H9 (cell line): ENCODE data around the gene GLT6D1. TPM values are rescaled to one million over a fixed set of nuclear protein-coding genes. Genes with fewer than 3 reads are reported as not detected.

Source experiments
- DNase-seq: peaks from one replicate; pipeline ENCODE4 v3.0.0-alpha.2; 2017
- H2AFZ ChIP-seq: one replicate; pipeline ENCODE4 v1.6.1; 2013; ENCODE audit warnings: mild to moderate bottlenecking, low read length, control low read depth, moderate library complexity
- H2AK5ac ChIP-seq: 2 replicates; pipeline ENCODE4 v1.6.1; 2013; ENCODE audit warnings: low read length, control low read depth, mixed read lengths; ENCODE audit not compliant: insufficient read length
- H2BK120ac ChIP-seq: one replicate; pipeline ENCODE4 v1.6.1; 2013; ENCODE audit warnings: low read depth, mild to moderate bottlenecking, low read length, control low read depth, inconsistent platforms; ENCODE audit not compliant: poor library complexity, severe bottlenecking
- H2BK12ac ChIP-seq: 2 replicates; pipeline ENCODE4 v1.6.1; 2013; ENCODE audit warnings: low read length, control low read depth, mixed read lengths, low read depth; ENCODE audit not compliant: insufficient read length
- H2BK15ac ChIP-seq: 2 replicates; pipeline ENCODE4 v1.6.1; 2013; ENCODE audit warnings: low read depth, low read length, control low read depth
- H2BK20ac ChIP-seq: one replicate; pipeline ENCODE4 v1.6.1; 2013; ENCODE audit warnings: low read depth, mild to moderate bottlenecking, low read length, control low read depth, inconsistent platforms; ENCODE audit not compliant: poor library complexity, severe bottlenecking
- H2BK5ac ChIP-seq: 2 replicates; pipeline ENCODE4 v1.6.1; 2013; ENCODE audit warnings: low read length, control low read depth, mixed read lengths; ENCODE audit not compliant: insufficient read length
- H3K14ac ChIP-seq: 2 replicates; pipeline ENCODE4 v1.6.1; 2013; ENCODE audit warnings: low read length, control low read depth; ENCODE audit not compliant: insufficient read depth
- H3K18ac ChIP-seq: 2 replicates; pipeline ENCODE4 v1.6.1; 2013; ENCODE audit warnings: low read depth, mild to moderate bottlenecking, mixed read lengths, low read length, control low read depth; ENCODE audit not compliant: insufficient read length
- H3K23ac ChIP-seq: 2 replicates; pipeline ENCODE4 v1.6.1; 2013; ENCODE audit warnings: low read length, control low read depth, mixed read lengths, low read depth; ENCODE audit not compliant: insufficient read length
- H3K23me2 ChIP-seq: 2 replicates; pipeline ENCODE4 v1.6.1; 2013; ENCODE audit warnings: low read depth, mild to moderate bottlenecking, mixed read lengths, low read length, control low read depth; ENCODE audit not compliant: insufficient read length, poor library complexity, severe bottlenecking
- H3K27ac ChIP-seq: 2 replicates; pipeline ENCODE4 v1.5.1; 2013; ENCODE audit warnings: low read length, control low read depth, mixed read lengths, low read depth; ENCODE audit not compliant: insufficient read length
- H3K27me3 ChIP-seq: 2 replicates; pipeline ENCODE4 v1.6.1; 2013; ENCODE audit warnings: low read length, control low read depth, inconsistent platforms; ENCODE audit not compliant: insufficient read depth
- H3K4ac ChIP-seq: 2 replicates; pipeline ENCODE4 v1.6.1; 2013; ENCODE audit warnings: low read depth, mild to moderate bottlenecking, control low read depth, inconsistent platforms, low read length, moderate library complexity
- H3K4me1 ChIP-seq: 2 replicates; pipeline ENCODE4 v1.6.1; 2013; ENCODE audit warnings: low read length, control low read depth, inconsistent platforms; ENCODE audit not compliant: insufficient read depth
- H3K4me2 ChIP-seq: 2 replicates; pipeline ENCODE4 v1.6.1; 2013; ENCODE audit warnings: low read length, control low read depth, mixed read lengths; ENCODE audit not compliant: insufficient read length, insufficient read depth
- H3K56ac ChIP-seq: 2 replicates; pipeline ENCODE4 v1.6.1; 2013; ENCODE audit warnings: low read depth, mild to moderate bottlenecking, mixed read lengths, low read length, control low read depth; ENCODE audit not compliant: insufficient read length
- H3K79me1 ChIP-seq: 2 replicates; pipeline ENCODE4 v1.6.1; 2013; ENCODE audit warnings: low read depth, mild to moderate bottlenecking, moderate library complexity, low read length, control low read depth, inconsistent platforms; ENCODE audit not compliant: insufficient read depth, poor library complexity, severe bottlenecking
- H3K79me2 ChIP-seq: 2 replicates; pipeline ENCODE4 v1.6.1; 2013; ENCODE audit warnings: low read length, control low read depth, inconsistent platforms; ENCODE audit not compliant: insufficient read depth
- H3K9ac ChIP-seq: 2 replicates; pipeline ENCODE4 v1.6.1; 2013; ENCODE audit warnings: low read length, control low read depth, mixed read lengths; ENCODE audit not compliant: insufficient read length; ENCODE audit errors: extremely low read depth
- H3K9me3 ChIP-seq: one replicate; pipeline ENCODE4 v1.6.1; 2013; ENCODE audit warnings: low read depth, low read length, inconsistent platforms; ENCODE audit not compliant: control insufficient read depth
- H3T11ph ChIP-seq: one replicate; pipeline ENCODE4 v1.6.1; 2013; ENCODE audit warnings: mild to moderate bottlenecking, low read length, control low read depth, inconsistent platforms
- H4K20me1 ChIP-seq: one replicate; pipeline ENCODE4 v1.6.1; 2013; ENCODE audit not compliant: control insufficient read depth, insufficient read length, insufficient read depth
- H4K5ac ChIP-seq: 2 replicates; pipeline ENCODE4 v1.6.1; 2013; ENCODE audit warnings: low read depth, mild to moderate bottlenecking, mixed read lengths, low read length, control low read depth; ENCODE audit not compliant: insufficient read length
- H4K8ac ChIP-seq: replicated peaks from 2 replicates; pipeline ENCODE4 v1.6.1; 2013; ENCODE audit warnings: low read length, control low read depth, mixed read lengths, low read depth; ENCODE audit not compliant: insufficient read length
- H4K91ac ChIP-seq: 2 replicates; pipeline ENCODE4 v1.6.1; 2013; ENCODE audit warnings: low read depth, mild to moderate bottlenecking, moderate library complexity, mixed read lengths, low read length, control low read depth; ENCODE audit not compliant: insufficient read length
- H3K27ac Mint-ChIP-seq, 3 experiments: 2 replicates in 2 of 3; 3 replicates in 1 of 3; pipeline ENCODE4 v1.8.0; 2020 to 2021; ENCODE audit warnings: mixed read lengths in 3 of 3, mild to moderate bottlenecking in 1 of 3, moderate library complexity in 1 of 3
- H3K27me3 Mint-ChIP-seq: 2 replicates; pipeline ENCODE4 v1.8.0; 2021; ENCODE audit warnings: low read depth, mild to moderate bottlenecking, moderate library complexity, mixed read lengths
- H3K36me3 Mint-ChIP-seq, 3 experiments: 2 replicates in 2 of 3; 3 replicates in 1 of 3; pipeline ENCODE4 v1.8.0; 2020 to 2021; ENCODE audit warnings: low read depth in 3 of 3, mixed read lengths in 3 of 3; ENCODE audit not compliant: insufficient read depth in 1 of 3
- H3K4me1 Mint-ChIP-seq, 2 experiments: 2 replicates each; pipeline ENCODE4 v1.8.0; 2020; ENCODE audit warnings: mixed read lengths in 2 of 2
- H3K4me3 Mint-ChIP-seq, 2 experiments: 2 replicates in 1 of 2; 3 replicates in 1 of 2; pipeline ENCODE4 v1.8.0; 2020 to 2021; ENCODE audit warnings: mild to moderate bottlenecking in 2 of 2, mixed read lengths in 2 of 2, moderate library complexity in 1 of 2
- H3K9me3 Mint-ChIP-seq, 2 experiments: 2 replicates in 1 of 2; 3 replicates in 1 of 2; pipeline ENCODE4 v1.8.0; 2020; ENCODE audit warnings: mild to moderate bottlenecking in 2 of 2, mixed read lengths in 2 of 2, moderate library complexity in 1 of 2
- CTCF ChIP-seq: fragments of 200-600 bp; sonication (generic); conservative IDR thresholded peaks from 3 replicates; pipeline ENCODE4 v1.8.0; 2021; ENCODE audit warnings: antibody characterized with exemption, mild to moderate bottlenecking
- WGBS: extraction: QIAGEN DNeasy Blood & Tissue Kit; methylation state at CpG from one replicate; pipeline ENCODE4 v1.1.7; 2013; ENCODE audit warnings: missing lambda C conversion rate, low lambda C conversion rate, mixed read lengths; ENCODE audit not compliant: insufficient read length; ENCODE audit errors: extremely low coverage; 5-methylcytosine and 5-hydroxymethylcytosine counted together
- total RNA-seq: library from RNA; stranded (reverse); gene quantifications from 2 replicates; pipeline ENCODE4 v1.2.1, GENCODE V29; 2021

The GLT6D1 gene
- total RNA-seq, 1 experiment from 2014 or later: not detected

- Histone ChIP-seq H3K9ac (no peak overlapping the region), H3K4me2 (no peak overlapping the region), H3T11ph (no peak overlapping the region), H3K27ac (no peak overlapping the region), H3K79me2 (no peaks in the 10 kb centered on the region), H4K5ac (no peak overlapping the region), H3K27me3 (no peaks in the 10 kb centered on the region), H3K9me3 (no peaks in the 10 kb centered on the region), H4K8ac (no peak overlapping the region), H2BK5ac (no peak overlapping the region), H3K56ac (no peak overlapping the region), H3K23ac (no peak overlapping the region), H3K4ac (no peak overlapping the region), H2AK5ac (no peak overlapping the region), H3K23me2 (no peaks in the 10 kb centered on the region), H2BK120ac (no peak overlapping the region), H4K91ac (no peak overlapping the region), H3K14ac (no peak overlapping the region), H3K79me1 (no peaks in the 10 kb centered on the region), H2BK15ac (no peak overlapping the region), H3K18ac (no peak overlapping the region), H4K20me1 (no peaks in the 10 kb centered on the region), H2BK12ac (no peak overlapping the region), H3K4me1 (no peaks in the 10 kb centered on the region), H2BK20ac (no peak overlapping the region), H2AFZ (no peak overlapping the region)
- peaks cover 0 to 2% of the 10 kb centered on the region in 2 experiments; a peak in 2 of 4 replicates for H3K4me1 Mint-ChIP-seq
- peaks cover 0 to 3% (median 0%) of the 10 kb centered on the region in 3 experiments; a peak in 1 of 7 replicates for H3K36me3 Mint-ChIP-seq
- DNase-seq: no peak
- H3K4me3 Mint-ChIP-seq: no peak overlapping the region
- no peak for TF ChIP-seq CTCF
- WGBS: no CpG with 5 or more reads among the region's 10 CpGs
- H3K27ac Mint-ChIP-seq: no peak overlapping the region
- peaks cover 15% of the 10 kb centered on the region for H3K27me3 Mint-ChIP-seq
- peaks cover 6 to 9% of the 10 kb centered on the region in 2 experiments; a peak in 4 of 5 replicates for H3K9me3 Mint-ChIP-seq
These were observed 62.1 kb downstream of the GLT6D1 start for GRCh38 chr9:135577256-135577655.
